ENCODE data around the gene GNRH2.
"Not testable (repeated sequence)": the region's sequence is repeated elsewhere in the genome, so short reads cannot be mapped to it uniquely, and the experiment has no call there.

- TF ChIP-seq SP1 (IDR thresholded peaks at IDR 0.05); FOXA1 (IDR thresholded peaks at IDR 0.05); HDGF (IDR thresholded peaks at IDR 0.05; ENCODE audit: borderline replicate concordance); BHLHE40 (IDR thresholded peaks at IDR 0.05; ENCODE audit: borderline replicate concordance); ELF4 (IDR thresholded peaks at IDR 0.05); FOXM1 (IDR thresholded peaks at IDR 0.05; ENCODE audit: borderline replicate concordance); SUZ12 (IDR thresholded peaks at IDR 0.05); LEF1 (IDR thresholded peaks at IDR 0.05; ENCODE audit: borderline replicate concordance); ZNF384 (IDR thresholded peaks at IDR 0.05); FOXK2 (IDR thresholded peaks at IDR 0.05); PKNOX1 (IDR thresholded peaks at IDR 0.05); TARDBP (IDR thresholded peaks at IDR 0.05); ARNT (IDR thresholded peaks at IDR 0.05): not testable (repeated sequence)
Observed at GRCh38 chr20:3075315-3075714, 31.9 kb downstream of the GNRH2 start.
